Measurements from ENCODE around the gene TOR3A. TPM values are rescaled to one million over a fixed set of nuclear protein-coding genes. Genes with fewer than 3 reads are reported as not detected.

The TOR3A gene
- total and polyA plus RNA-seq, 2 donors (not counting 1 experiment from before 2014, with no cell fraction given), result 49.9 to 65.6 TPM

DNA sequence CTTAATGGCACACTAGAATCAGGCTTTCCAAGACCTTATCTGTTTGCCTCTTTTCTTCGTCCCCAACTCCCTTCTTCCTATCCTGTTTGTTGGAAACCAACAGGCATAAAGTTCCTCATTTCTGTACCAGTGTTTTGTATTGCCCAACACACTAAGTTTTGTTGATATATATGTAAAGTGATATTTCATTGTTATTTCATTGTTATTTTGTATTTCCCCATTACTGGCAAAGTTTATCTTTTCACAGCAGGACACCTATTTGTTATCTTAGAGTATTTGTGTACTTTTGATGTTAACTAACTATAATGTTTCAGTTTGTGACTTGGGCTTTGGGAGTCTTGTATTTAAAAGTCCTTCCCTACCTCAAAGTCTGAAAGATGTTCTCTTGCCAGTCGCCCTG lies 29.1 kb upstream of the TOR3A start:
- H3K9me3 Mint-ChIP-seq (ENCODE audit: insufficient read depth), result no peaks in the 10 kb centered on the region
- H3K27me3 Mint-ChIP-seq, result no peaks in the 10 kb centered on the region

GRCh38 chr1:179053486-179053885 lies 28.4 kb upstream of the TOR3A start:
- ATAC-seq (ENCODE audit: low read depth) (no peak), DNase-seq (no peak)
- no CpG with 5 or more reads among the region's 2 CpGs for WGBS (ENCODE audit: insufficient coverage)
- no peaks in the 10 kb centered on the region for H3K9me3 Mint-ChIP-seq (ENCODE audit: insufficient read depth)
- Histone ChIP-seq H3K9me3 (ENCODE audit: control extremely low read depth in 1 of 3, control insufficient read depth in 2 of 3, insufficient read depth in 1 of 3, low read length in 2 of 3) (peaks cover 0 to 2% (median 0%) of the 10 kb centered on the region in 3 donors), H3K27ac (ENCODE audit: low read length in 2 of 2) (no peak overlapping the region), H3K4me1 (ENCODE audit: control insufficient read depth in 2 of 2, insufficient read depth in 2 of 2, low read length in 2 of 2) (no peaks in the 10 kb centered on the region), H3K79me2 (ENCODE audit: control insufficient read depth, insufficient read depth, low read length) (no peaks in the 10 kb centered on the region), H3K4me2 (replicated peaks; ENCODE audit: low read depth, low read length, poor library complexity, severe bottlenecking) (no peak overlapping the region), H3K36me3 (replicated peaks in 1 of 2; ENCODE audit: control extremely low read depth in 1 of 2, control insufficient read depth in 1 of 2, extremely low read depth in 1 of 2, insufficient read depth in 2 of 2, low read length in 1 of 2) (peaks cover 0 to 21% of the 10 kb centered on the region in 2 experiments), H3K4me3 (ENCODE audit: control extremely low read depth in 1 of 5, extremely low read depth in 1 of 5, insufficient read depth in 1 of 5, low read depth in 2 of 5, low read length in 4 of 5) (no peak overlapping the region), H3K27me3 (replicated peaks in 1 of 4; ENCODE audit: control extremely low read depth in 1 of 4, control insufficient read depth in 3 of 4, insufficient read depth in 4 of 4, low read length in 3 of 4) (no peaks in the 10 kb centered on the region), H4K20me1 (ENCODE audit: control insufficient read depth, insufficient read depth, low read length, poor library complexity, severe bottlenecking) (no peaks in the 10 kb centered on the region), H3K9ac (ENCODE audit: low read length) (no peak overlapping the region), H2AFZ (ENCODE audit: insufficient read depth, low read depth, low read length, poor library complexity, severe bottlenecking) (no peak overlapping the region)
- CTCF ChIA-PET, result no interaction called here
- H3K27me3 Mint-ChIP-seq, result no peaks in the 10 kb centered on the region
- no peak overlapping the region for H3K4me3 Mint-ChIP-seq
- no peak overlapping the region for H3K27ac Mint-ChIP-seq
- intact Hi-C loops (cut with micrococcal nuclease), result no loop called here
- POLR2A ChIA-PET, result no interaction called here
- no peak for TF ChIP-seq EZH2 (IDR thresholded peaks at IDR 0.05; ENCODE audit: borderline replicate concordance, insufficient read depth, low read depth, low read length, poor library complexity, severe bottlenecking)
- no peak for TF ChIP-seq CTCF (IDR thresholded peaks at IDR 0.05)
- H3K4me1 Mint-ChIP-seq, result no peaks in the 10 kb centered on the region

More for the DNA sequence above, 29.1 kb upstream of the TOR3A start:
- no peak overlapping the region for H3K4me3 Mint-ChIP-seq
- Histone ChIP-seq H3K27ac (ENCODE audit: low read length in 2 of 2) (no peak overlapping the region), H2AFZ (ENCODE audit: insufficient read depth, low read depth, low read length, poor library complexity, severe bottlenecking) (no peak overlapping the region), H3K79me2 (ENCODE audit: control insufficient read depth, insufficient read depth, low read length) (no peaks in the 10 kb centered on the region), H3K4me3 (ENCODE audit: control extremely low read depth in 1 of 5, extremely low read depth in 1 of 5, insufficient read depth in 1 of 5, low read depth in 2 of 5, low read length in 4 of 5) (no peak overlapping the region), H3K4me1 (ENCODE audit: control insufficient read depth in 2 of 2, insufficient read depth in 2 of 2, low read length in 2 of 2) (no peaks in the 10 kb centered on the region), H3K4me2 (replicated peaks; ENCODE audit: low read depth, low read length, poor library complexity, severe bottlenecking) (no peak overlapping the region), H3K9me3 (ENCODE audit: control extremely low read depth in 1 of 3, control insufficient read depth in 2 of 3, insufficient read depth in 1 of 3, low read length in 2 of 3) (peaks cover 0 to 2% (median 0%) of the 10 kb centered on the region in 3 donors), H3K27me3 (replicated peaks in 1 of 4; ENCODE audit: control extremely low read depth in 1 of 4, control insufficient read depth in 3 of 4, insufficient read depth in 4 of 4, low read length in 3 of 4) (no peaks in the 10 kb centered on the region), H4K20me1 (ENCODE audit: control insufficient read depth, insufficient read depth, low read length, poor library complexity, severe bottlenecking) (no peaks in the 10 kb centered on the region), H3K36me3 (replicated peaks in 1 of 2; ENCODE audit: control extremely low read depth in 1 of 2, control insufficient read depth in 1 of 2, extremely low read depth in 1 of 2, insufficient read depth in 2 of 2, low read length in 1 of 2) (peaks cover 0 to 17% of the 10 kb centered on the region in 2 experiments), H3K9ac (ENCODE audit: low read length) (no peak overlapping the region)
- TF ChIP-seq EZH2 (IDR thresholded peaks at IDR 0.05; ENCODE audit: borderline replicate concordance, insufficient read depth, low read depth, low read length, poor library complexity, severe bottlenecking) (no peak), CTCF (IDR thresholded peaks at IDR 0.05) (no peak)
- no peak overlapping the region for H3K27ac Mint-ChIP-seq
- ATAC-seq (ENCODE audit: low read depth) (no peak), DNase-seq (no peak)
- no peaks in the 10 kb centered on the region for H3K4me1 Mint-ChIP-seq
- WGBS (ENCODE audit: insufficient coverage), result 100% methylated on average over 1 of the region's 2 CpGs
- ChIA-PET CTCF (no interaction called here), POLR2A (no interaction called here)
- intact Hi-C loops (cut with micrococcal nuclease), result no loop called here

Measured in B cell (primary cell).